Aortic smooth muscle cell (primary cell): Measurements from ENCODE around the gene CDC42EP5. TPM values are rescaled to one million over a fixed set of nuclear protein-coding genes. Genes with fewer than 3 reads are reported as not detected.

Source experiments
- total RNA-seq: library from RNA; depleted of rRNA; stranded (reverse); fragments of >200 nt; gene quantifications from 2 replicates; pipeline ENCODE4 v1.2.3, GENCODE V29; 2014

CDC42EP5 gene
- 23.9 and 33.4 TPM in 2 replicates for total RNA-seq

GRCh38 chr19:54473071-54473891, at the start of gene CDC42EP5:
Gene CDC42EP5, minus strand, starts transcription at chr19:54473296. Its CDS starts 7,749 bp downstream, at chr19:54465547.

GRCh38 chr19:54502518-54503048, 29.5 kb upstream of the CDC42EP5 start, which contains the start of gene LAIR2:
Gene LAIR2, plus strand, starts transcription at chr19:54502831. Its CDS starts 88 bp downstream, at chr19:54502919.

GRCh38 chr19:54463531-54464043, 9.5 kb downstream of the CDC42EP5 start, which contains the start of gene LENG9:
Gene LENG9, minus strand, starts transcription at chr19:54463778. Its CDS starts 252 bp downstream, at chr19:54463526.

GRCh38 chr19:54448774-54449700, 24.1 kb downstream of the CDC42EP5 start, which contains the start of gene LENG8:
Gene LENG8, plus strand, starts transcription at chr19:54449199. Its CDS starts 2,146 bp downstream, at chr19:54451345.

GRCh38 chr19:54415208-54415900, 57.7 kb downstream of the CDC42EP5 start, which contains the start of gene TTYH1:
Gene TTYH1, plus strand, starts transcription at chr19:54415464. Its CDS starts 89 bp downstream, at chr19:54415553.

Other genes starting within 250 kb of the CDC42EP5 start
- gene LILRA6, start 230.5 kb downstream of the CDC42EP5 start, total RNA-seq, result not detected in 2 replicates
- gene LILRB5, start 216.0 kb downstream of the CDC42EP5 start, total RNA-seq, result not detected in 2 replicates
- not detected in 2 replicates for gene LILRB2, start 192.2 kb downstream of the CDC42EP5 start, total RNA-seq
- not detected in 2 replicates for gene LILRA5, start 160.1 kb downstream of the CDC42EP5 start, total RNA-seq
- not detected in 2 replicates for gene LILRA4, start 134.1 kb downstream of the CDC42EP5 start, total RNA-seq
- gene LAIR1, start 108.4 kb downstream of the CDC42EP5 start, total RNA-seq, result not detected in 2 replicates
- not detected in 2 replicates for gene TTYH1, start 57.8 kb downstream of the CDC42EP5 start, total RNA-seq
- gene LENG8, start 24.1 kb downstream of the CDC42EP5 start, total RNA-seq, result 34.9 and 45.4 TPM in 2 replicates
- gene LENG9, start 9.5 kb downstream of the CDC42EP5 start, total RNA-seq, result 9.5 and 10.4 TPM in 2 replicates
- not detected in 2 replicates for gene LAIR2, start 29.5 kb upstream of the CDC42EP5 start, total RNA-seq
- not detected in 2 replicates for gene LILRA2, start 100.5 kb upstream of the CDC42EP5 start, total RNA-seq
- gene LILRA1, start 120.3 kb upstream of the CDC42EP5 start, total RNA-seq, result not detected in 2 replicates
- not detected in 2 replicates for gene LILRB1, start 157.2 kb upstream of the CDC42EP5 start, total RNA-seq
- not detected in 2 replicates for gene LILRB4, start 189.7 kb upstream of the CDC42EP5 start, total RNA-seq